Measurements from ENCODE around the gene ZFP64. TPM values are rescaled to one million over a fixed set of nuclear protein-coding genes. Genes with fewer than 3 reads are reported as not detected.

Gene ZFP64
- total RNA-seq (ENCODE audit: low replicate concordance), result 8.9 and 23.6 TPM in 2 replicates

DNA sequence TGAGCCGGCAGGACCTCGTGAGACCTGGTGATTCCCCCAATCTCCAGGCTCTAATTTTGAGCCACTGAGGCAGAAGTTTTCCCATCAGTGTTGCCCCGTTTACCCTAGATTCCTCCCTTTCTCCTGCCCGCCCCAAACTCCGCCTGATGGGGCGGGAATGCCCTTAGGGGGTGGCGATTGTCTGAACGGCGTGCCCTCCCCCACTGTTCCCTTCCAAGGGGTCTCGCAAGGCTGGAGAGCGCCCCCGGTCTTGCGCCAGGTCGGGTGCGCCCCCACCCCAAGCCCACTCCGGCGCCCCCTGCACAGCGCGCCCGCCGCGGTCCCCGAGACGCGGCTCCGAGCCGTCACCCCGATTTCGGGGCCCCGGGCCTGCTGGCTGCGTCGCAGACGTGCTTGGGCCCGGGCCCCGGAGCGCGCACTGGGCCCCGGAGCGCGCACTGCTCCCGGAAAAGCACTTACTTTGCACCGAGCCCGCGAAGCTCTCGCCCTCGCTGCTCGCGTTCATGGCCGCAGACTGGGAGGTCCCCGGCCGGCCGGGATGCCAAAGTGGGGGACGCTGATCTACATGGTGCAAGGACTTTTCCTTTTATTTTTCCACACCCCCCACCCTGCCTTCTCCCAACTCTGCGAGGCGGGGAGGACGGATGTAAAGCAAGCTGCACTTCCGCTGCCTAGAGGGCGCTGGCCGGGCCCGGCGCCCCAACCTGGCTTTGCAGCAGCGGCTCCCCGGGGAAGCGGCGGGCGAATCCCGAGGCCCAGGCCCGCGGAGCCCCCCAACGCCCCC is at the start of gene ZFP64:
Gene ZFP64, minus strand, starts transcription at position 648 of the 784 bp plus-strand sequence. Its CDS starts 143 bp downstream, at position 505.

